HCT116 (cell line): ENCODE results near the gene GSKIP. TPM values are rescaled to one million over a fixed set of nuclear protein-coding genes. Genes with fewer than 3 reads are reported as not detected.

Experiments used
- ATAC-seq: fragments of 200-7000 bp; cut with Tn5 transposase; 2 replicates; pipeline ENCODE4 v1.9.1; 2020; ENCODE audit warnings: mild to moderate bottlenecking, moderate library complexity
- BruUV-seq: library from RNA; stranded (reverse); fragments of 400-500 nt; replicated peaks from 2 replicates; lab custom pipeline; 2021; lab: Mats Ljungman, UMichigan
- CTCF ChIA-PET: fragments of 300-600 bp; sonication (Branson Sonifier 250); formaldehyde crosslinking; loops from one replicate; lab custom pipeline; 2021; ENCODE audit warnings: antibody characterized with exemption; lab: Charles Lee
- POLR2A ChIA-PET: fragments of 300-600, 350-600 bp; sonication (Branson Sonifier 250); formaldehyde crosslinking; loops from one replicate; lab custom pipeline; 2021; ENCODE audit warnings: antibody characterized with exemption; lab: Charles Lee
- RAD21 ChIA-PET, 2 experiments: fragments of 300-600 bp; sonication (Branson Sonifier 250); formaldehyde crosslinking; loops; one replicate each; lab custom pipeline; 2023; ENCODE audit warnings: low total read pairs in 2 of 2; ENCODE audit not compliant: uncharacterized antibody in 2 of 2, unreplicated experiment in 2 of 2, low non-redundant PET in 1 of 2; lab: Charles Lee
- DNase-seq: peaks from one replicate; pipeline ENCODE4 v3.0.0-alpha.2; 2010; ENCODE audit warnings: low read depth, low spot score
- H2AFZ ChIP-seq: fragments of 200-600 bp; shearing (Covaris generic), sonication (generic); 2 replicates; pipeline ENCODE4 v1.6.1; 2017; ENCODE audit warnings: low read depth, mixed run types, mixed read lengths, antibody characterized with exemption, low read length; ENCODE audit not compliant: poor library complexity, severe bottlenecking
- H3K27ac ChIP-seq: 2 replicates; pipeline ENCODE4 v1.5.1; 2012; ENCODE audit warnings: low read depth, low read length
- H3K27me3 ChIP-seq: fragments of 200-600 bp; sonication (generic); 2 replicates; pipeline ENCODE4 v1.6.1; 2016; ENCODE audit warnings: mixed run types, low read length, mixed read lengths; ENCODE audit not compliant: insufficient read depth
- H3K36me3 ChIP-seq, 2 experiments: fragments of 200-500 bp in 1 of 2; fragments of 200-600 bp in 1 of 2; sonication (Bioruptor generic) in 1 of 2; sonication (generic) in 1 of 2; 2 replicates each; pipeline versions ENCODE4 v1.5.1 to v1.6.1; 2014 to 2016; ENCODE audit warnings: low read length in 2 of 2, inconsistent platforms in 1 of 2, mixed read lengths in 1 of 2, mixed run types in 1 of 2; ENCODE audit not compliant: insufficient read depth in 2 of 2, control insufficient read depth in 1 of 2
- H3K4me1 ChIP-seq, 2 experiments: fragments of 200-600 bp in 1 of 2; sonication (generic) in 1 of 2; 2 replicates each; pipeline versions ENCODE4 v1.5.1 to v1.6.1; 2012 to 2017; ENCODE audit warnings: low read length in 2 of 2, inconsistent platforms in 1 of 2, mild to moderate bottlenecking in 1 of 2, mixed read lengths in 1 of 2, mixed run types in 1 of 2, moderate library complexity in 1 of 2; ENCODE audit not compliant: insufficient read depth in 2 of 2, control insufficient read depth in 1 of 2
- H3K4me2 ChIP-seq: fragments of 200-600 bp; sonication (generic); 2 replicates; pipeline ENCODE4 v1.6.1; 2017; ENCODE audit warnings: mixed run types, low read length, mixed read lengths
- H3K4me3 ChIP-seq, 2 experiments: fragments of 200-600 bp in 1 of 2; sonication (generic) in 1 of 2; replicated peaks in 1 of 2; 2 replicates each; pipeline ENCODE4 v1.5.1; 2011 to 2016; ENCODE audit warnings: low read length in 2 of 2, control low read depth in 1 of 2, low read depth in 1 of 2, mild to moderate bottlenecking in 1 of 2, mixed read lengths in 1 of 2, mixed run types in 1 of 2
- H3K79me2 ChIP-seq: fragments of 200-600 bp; sonication (generic); 2 replicates; pipeline ENCODE4 v1.6.1; 2017; ENCODE audit warnings: mild to moderate bottlenecking, mixed run types, low read length, moderate library complexity, mixed read lengths; ENCODE audit not compliant: insufficient read depth
- H3K9ac ChIP-seq: fragments of 200-600 bp; sonication (generic); 2 replicates; pipeline ENCODE4 v1.6.1; 2016; ENCODE audit warnings: low read length, mixed read lengths
- H3K9me2 ChIP-seq: fragments of 200-600 bp; sonication (generic), shearing (Covaris generic); 2 replicates; pipeline ENCODE4 v1.6.1; 2017; ENCODE audit warnings: mixed run types, mild to moderate bottlenecking, moderate library complexity; ENCODE audit not compliant: insufficient read depth
- H3K9me3 ChIP-seq, 2 experiments: fragments of 200-500 bp in 1 of 2; fragments of 200-600 bp in 1 of 2; sonication (Bioruptor generic) in 1 of 2; sonication (generic) in 1 of 2; 2 replicates each; pipeline ENCODE4 v1.6.1; 2014 to 2017; ENCODE audit warnings: low read length in 2 of 2, mixed read lengths in 2 of 2, inconsistent platforms in 1 of 2, low read depth in 1 of 2, mild to moderate bottlenecking in 1 of 2, mixed run types in 1 of 2, moderate library complexity in 1 of 2; ENCODE audit not compliant: control insufficient read depth in 1 of 2, insufficient read depth in 1 of 2
- H4K20me1 ChIP-seq: fragments of 200-600 bp; sonication (generic), shearing (Covaris generic); 2 replicates; pipeline ENCODE4 v1.6.1; 2017; ENCODE audit warnings: mixed run types, mild to moderate bottlenecking, moderate library complexity; ENCODE audit not compliant: insufficient read depth
- CBX3 ChIP-seq: IDR thresholded peaks from 2 replicates; pipeline ENCODE4 v1.6.1; 2012; ENCODE audit warnings: low read depth
- ELF1 ChIP-seq: IDR thresholded peaks from 2 replicates; pipeline ENCODE4 v1.6.1; 2012; ENCODE audit warnings: low read depth, borderline replicate concordance
- EZH2 ChIP-seq: fragments of 200-600 bp; sonication (generic); IDR thresholded peaks from 2 replicates; pipeline ENCODE4 v1.6.1; 2017; ENCODE audit warnings: antibody characterized with exemption, mixed run types
- FOSL1 ChIP-seq: IDR thresholded peaks from 2 replicates; pipeline ENCODE4 v1.6.1; 2012; ENCODE audit warnings: low read depth
- JUND ChIP-seq: IDR thresholded peaks from 2 replicates; pipeline ENCODE4 v1.6.1; 2012
- POLR2A ChIP-seq: IDR thresholded peaks from 2 replicates; pipeline ENCODE4 v1.7.0; 2011; ENCODE audit warnings: borderline replicate concordance; ENCODE audit not compliant: insufficient read depth, insufficient read length; ENCODE audit errors: extremely low read depth
- POLR2AphosphoS5 ChIP-seq: IDR thresholded peaks from 2 replicates; pipeline ENCODE4 v1.6.1; 2011; ENCODE audit warnings: mild to moderate bottlenecking, low read depth, low read length, moderate library complexity
- RAD21 ChIP-seq: IDR thresholded peaks from 2 replicates; pipeline ENCODE4 v1.6.1; 2012; ENCODE audit warnings: low read depth, mild to moderate bottlenecking
- SIN3A ChIP-seq: IDR thresholded peaks from 2 replicates; pipeline ENCODE4 v1.6.1; 2012; ENCODE audit warnings: low read depth
- SP1 ChIP-seq: IDR thresholded peaks from 2 replicates; pipeline ENCODE4 v1.6.1; 2012; ENCODE audit warnings: low read depth
- TCF7L2 ChIP-seq: IDR thresholded peaks from 2 replicates; pipeline ENCODE4 v1.7.0; 2011; ENCODE audit warnings: borderline replicate concordance, inconsistent platforms; ENCODE audit not compliant: insufficient read depth, insufficient read length; ENCODE audit errors: extremely low read depth
- YY1 ChIP-seq: IDR thresholded peaks from 2 replicates; pipeline ENCODE4 v1.6.1; 2011; ENCODE audit warnings: low read length, low read depth, moderate library complexity, mild to moderate bottlenecking; ENCODE audit not compliant: insufficient replicate concordance; ENCODE audit errors: extremely low read depth
- ZFX ChIP-seq: fragments of 450-650 bp; IDR thresholded peaks from 2 replicates; pipeline ENCODE4 v1.6.1; 2017
- intact Hi-C: fragments of 100-400 bp; cut with micrococcal nuclease; formaldehyde crosslinking; loops from 2 replicates; pipeline ENCODE4 v1.10.0; 2022
- total RNA-seq: library from RNA; stranded (reverse); gene quantifications from one replicate; pipeline ENCODE4 v1.2.1, GENCODE V29; 2021; ENCODE audit not compliant: unreplicated experiment
- TF ChIP-seq, protein P1 (sequence below): IDR thresholded peaks from 2 replicates; pipeline ENCODE4 v1.6.1; 2012
- TF ChIP-seq, protein P2 (sequence below): IDR thresholded peaks from 2 replicates; pipeline ENCODE4 v1.6.1; 2011; ENCODE audit warnings: mild to moderate bottlenecking, low read length, moderate library complexity; ENCODE audit not compliant: insufficient replicate concordance; ENCODE audit errors: extremely low read depth
- TF ChIP-seq, protein P3 (sequence below): IDR thresholded peaks from 2 replicates; pipeline ENCODE4 v1.6.1; 2012; ENCODE audit warnings: low read depth
- TF ChIP-seq, protein P4 (sequence below): IDR thresholded peaks from 2 replicates; pipeline ENCODE4 v1.6.1; 2012
- TF ChIP-seq, protein P5 (sequence below), 3 experiments: fragments of 200-600 bp in 1 of 3; sonication (generic) in 1 of 3; IDR thresholded peaks in 2 of 3; conservative IDR thresholded peaks in 1 of 3; 2 replicates each; pipeline ENCODE4 v1.5.1; 2012 to 2017; ENCODE audit warnings: low read depth in 2 of 3, low read length in 2 of 3, antibody characterized with exemption in 1 of 3, borderline replicate concordance in 1 of 3, control low read depth in 1 of 3, mild to moderate bottlenecking in 1 of 3, mixed read lengths in 1 of 3, mixed run types in 1 of 3, moderate library complexity in 1 of 3; ENCODE audit not compliant: insufficient read depth in 1 of 3

Gene GSKIP
- total RNA-seq, 1 experiment from 2014 or later, result 21.7 TPM

DNA sequence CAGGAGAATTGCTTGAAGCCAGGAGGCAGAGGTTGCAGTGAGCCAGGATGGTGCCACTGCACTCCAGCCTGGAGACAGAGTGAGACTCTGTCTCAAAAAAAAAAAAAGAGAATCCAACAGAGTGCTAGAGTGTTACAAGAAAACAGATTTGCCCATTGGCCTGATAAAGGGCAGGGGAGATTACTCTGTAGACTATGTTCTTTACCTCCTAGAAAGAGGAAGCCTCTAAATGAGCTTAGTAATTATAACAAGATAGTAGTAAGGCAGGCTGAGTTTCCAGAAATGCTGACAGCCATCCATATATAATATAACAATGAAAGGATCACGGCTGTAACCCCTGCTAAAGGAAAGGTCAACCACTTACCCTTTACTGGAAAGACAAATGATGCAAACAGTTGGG lies 53.0 kb downstream of the GSKIP start (continued):
- no peak for TF ChIP-seq FOSL1
- TF ChIP-seq YY1, result no peak

DNA sequence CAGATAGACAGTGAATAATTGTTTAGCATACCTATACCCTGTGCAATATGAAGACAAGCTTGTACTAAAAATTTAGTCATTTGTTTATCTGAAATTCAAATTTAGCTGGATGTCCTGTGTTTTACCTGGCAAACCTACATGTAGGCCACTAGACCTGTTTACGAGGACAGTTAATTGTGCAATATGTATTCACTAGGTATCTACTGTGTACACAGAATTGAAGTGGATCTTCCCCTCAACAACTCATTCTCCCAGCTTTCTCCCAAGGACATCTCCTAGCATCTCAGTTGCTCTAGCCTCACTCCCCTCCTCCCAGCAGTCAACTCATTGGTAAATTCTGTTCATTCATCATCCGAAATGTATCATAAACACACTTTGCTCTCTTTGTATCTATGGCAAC lies 53.9 kb downstream of the GSKIP start:
- Histone ChIP-seq H3K9ac (no peak overlapping the region), H2AFZ (no peak overlapping the region), H3K9me2 (no peaks in the 10 kb centered on the region), H3K79me2 (no peaks in the 10 kb centered on the region), H3K4me3 (no peak overlapping the region), H3K9me3 (no peaks in the 10 kb centered on the region), H3K27ac (no peak overlapping the region), H3K4me2 (no peak overlapping the region), H3K27me3 (no peaks in the 10 kb centered on the region), H4K20me1 (no peaks in the 10 kb centered on the region), H3K36me3 (no peaks in the 10 kb centered on the region), H3K4me1 (no peaks in the 10 kb centered on the region)
- ChIA-PET CTCF (interaction anchor here (1.3 to 1.5 kb wide), 2 partner anchors 142 to 316 kb away, joined by 3 to 4 read pairs; no protein-coding TSS in a partner anchor), RAD21 (no interaction called here), POLR2A (no interaction called here)
- no peak for TF ChIP-seq EZH2
- TF ChIP-seq, protein P1, sequence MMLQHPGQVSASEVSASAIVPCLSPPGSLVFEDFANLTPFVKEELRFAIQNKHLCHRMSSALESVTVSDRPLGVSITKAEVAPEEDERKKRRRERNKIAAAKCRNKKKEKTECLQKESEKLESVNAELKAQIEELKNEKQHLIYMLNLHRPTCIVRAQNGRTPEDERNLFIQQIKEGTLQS, result no peak
- TF ChIP-seq JUND, result no peak
- no peak for TF ChIP-seq ELF1
- TF ChIP-seq, protein P2, sequence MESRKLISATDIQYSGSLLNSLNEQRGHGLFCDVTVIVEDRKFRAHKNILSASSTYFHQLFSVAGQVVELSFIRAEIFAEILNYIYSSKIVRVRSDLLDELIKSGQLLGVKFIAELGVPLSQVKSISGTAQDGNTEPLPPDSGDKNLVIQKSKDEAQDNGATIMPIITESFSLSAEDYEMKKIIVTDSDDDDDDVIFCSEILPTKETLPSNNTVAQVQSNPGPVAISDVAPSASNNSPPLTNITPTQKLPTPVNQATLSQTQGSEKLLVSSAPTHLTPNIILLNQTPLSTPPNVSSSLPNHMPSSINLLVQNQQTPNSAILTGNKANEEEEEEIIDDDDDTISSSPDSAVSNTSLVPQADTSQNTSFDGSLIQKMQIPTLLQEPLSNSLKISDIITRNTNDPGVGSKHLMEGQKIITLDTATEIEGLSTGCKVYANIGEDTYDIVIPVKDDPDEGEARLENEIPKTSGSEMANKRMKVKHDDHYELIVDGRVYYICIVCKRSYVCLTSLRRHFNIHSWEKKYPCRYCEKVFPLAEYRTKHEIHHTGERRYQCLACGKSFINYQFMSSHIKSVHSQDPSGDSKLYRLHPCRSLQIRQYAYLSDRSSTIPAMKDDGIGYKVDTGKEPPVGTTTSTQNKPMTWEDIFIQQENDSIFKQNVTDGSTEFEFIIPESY, result no peak
- TF ChIP-seq, protein P3, sequence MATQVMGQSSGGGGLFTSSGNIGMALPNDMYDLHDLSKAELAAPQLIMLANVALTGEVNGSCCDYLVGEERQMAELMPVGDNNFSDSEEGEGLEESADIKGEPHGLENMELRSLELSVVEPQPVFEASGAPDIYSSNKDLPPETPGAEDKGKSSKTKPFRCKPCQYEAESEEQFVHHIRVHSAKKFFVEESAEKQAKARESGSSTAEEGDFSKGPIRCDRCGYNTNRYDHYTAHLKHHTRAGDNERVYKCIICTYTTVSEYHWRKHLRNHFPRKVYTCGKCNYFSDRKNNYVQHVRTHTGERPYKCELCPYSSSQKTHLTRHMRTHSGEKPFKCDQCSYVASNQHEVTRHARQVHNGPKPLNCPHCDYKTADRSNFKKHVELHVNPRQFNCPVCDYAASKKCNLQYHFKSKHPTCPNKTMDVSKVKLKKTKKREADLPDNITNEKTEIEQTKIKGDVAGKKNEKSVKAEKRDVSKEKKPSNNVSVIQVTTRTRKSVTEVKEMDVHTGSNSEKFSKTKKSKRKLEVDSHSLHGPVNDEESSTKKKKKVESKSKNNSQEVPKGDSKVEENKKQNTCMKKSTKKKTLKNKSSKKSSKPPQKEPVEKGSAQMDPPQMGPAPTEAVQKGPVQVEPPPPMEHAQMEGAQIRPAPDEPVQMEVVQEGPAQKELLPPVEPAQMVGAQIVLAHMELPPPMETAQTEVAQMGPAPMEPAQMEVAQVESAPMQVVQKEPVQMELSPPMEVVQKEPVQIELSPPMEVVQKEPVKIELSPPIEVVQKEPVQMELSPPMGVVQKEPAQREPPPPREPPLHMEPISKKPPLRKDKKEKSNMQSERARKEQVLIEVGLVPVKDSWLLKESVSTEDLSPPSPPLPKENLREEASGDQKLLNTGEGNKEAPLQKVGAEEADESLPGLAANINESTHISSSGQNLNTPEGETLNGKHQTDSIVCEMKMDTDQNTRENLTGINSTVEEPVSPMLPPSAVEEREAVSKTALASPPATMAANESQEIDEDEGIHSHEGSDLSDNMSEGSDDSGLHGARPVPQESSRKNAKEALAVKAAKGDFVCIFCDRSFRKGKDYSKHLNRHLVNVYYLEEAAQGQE, result no peak
- no peak for TF ChIP-seq SP1
- TF ChIP-seq, protein P4, sequence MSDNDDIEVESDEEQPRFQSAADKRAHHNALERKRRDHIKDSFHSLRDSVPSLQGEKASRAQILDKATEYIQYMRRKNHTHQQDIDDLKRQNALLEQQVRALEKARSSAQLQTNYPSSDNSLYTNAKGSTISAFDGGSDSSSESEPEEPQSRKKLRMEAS, result no peak
- TF ChIP-seq TCF7L2, result no peak
- TF ChIP-seq, protein P5, sequence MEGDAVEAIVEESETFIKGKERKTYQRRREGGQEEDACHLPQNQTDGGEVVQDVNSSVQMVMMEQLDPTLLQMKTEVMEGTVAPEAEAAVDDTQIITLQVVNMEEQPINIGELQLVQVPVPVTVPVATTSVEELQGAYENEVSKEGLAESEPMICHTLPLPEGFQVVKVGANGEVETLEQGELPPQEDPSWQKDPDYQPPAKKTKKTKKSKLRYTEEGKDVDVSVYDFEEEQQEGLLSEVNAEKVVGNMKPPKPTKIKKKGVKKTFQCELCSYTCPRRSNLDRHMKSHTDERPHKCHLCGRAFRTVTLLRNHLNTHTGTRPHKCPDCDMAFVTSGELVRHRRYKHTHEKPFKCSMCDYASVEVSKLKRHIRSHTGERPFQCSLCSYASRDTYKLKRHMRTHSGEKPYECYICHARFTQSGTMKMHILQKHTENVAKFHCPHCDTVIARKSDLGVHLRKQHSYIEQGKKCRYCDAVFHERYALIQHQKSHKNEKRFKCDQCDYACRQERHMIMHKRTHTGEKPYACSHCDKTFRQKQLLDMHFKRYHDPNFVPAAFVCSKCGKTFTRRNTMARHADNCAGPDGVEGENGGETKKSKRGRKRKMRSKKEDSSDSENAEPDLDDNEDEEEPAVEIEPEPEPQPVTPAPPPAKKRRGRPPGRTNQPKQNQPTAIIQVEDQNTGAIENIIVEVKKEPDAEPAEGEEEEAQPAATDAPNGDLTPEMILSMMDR (IDR thresholded peaks at IDR 0.05 in 2 of 3, conservative IDR thresholded peaks at IDR 0.05 in 1 of 3; ENCODE audit: borderline replicate concordance in 1 of 3, insufficient read depth in 1 of 3, low read depth in 2 of 3, low read length in 2 of 3), result no peak
- TF ChIP-seq YY1, result no peak
- TF ChIP-seq POLR2A, result no peak
- no peak for TF ChIP-seq ZFX
- TF ChIP-seq SIN3A, result no peak
- no peak for TF ChIP-seq RAD21
- no peak for TF ChIP-seq CBX3
- no peak for TF ChIP-seq FOSL1
- no peak for TF ChIP-seq POLR2AphosphoS5
- intact Hi-C loops, result no loop called here
- ATAC-seq (no peak), DNase-seq (no peak)
- no TSS peak for BruUV-seq
